ENCODE measurements around the gene GARRE1. TPM values are rescaled to one million over a fixed set of nuclear protein-coding genes. Genes with fewer than 3 reads are reported as not detected.
"Not testable (repeated sequence)": the region's sequence is repeated elsewhere in the genome, so short reads cannot be mapped to it uniquely, and the experiment has no call there.

Gene GARRE1, protein sequence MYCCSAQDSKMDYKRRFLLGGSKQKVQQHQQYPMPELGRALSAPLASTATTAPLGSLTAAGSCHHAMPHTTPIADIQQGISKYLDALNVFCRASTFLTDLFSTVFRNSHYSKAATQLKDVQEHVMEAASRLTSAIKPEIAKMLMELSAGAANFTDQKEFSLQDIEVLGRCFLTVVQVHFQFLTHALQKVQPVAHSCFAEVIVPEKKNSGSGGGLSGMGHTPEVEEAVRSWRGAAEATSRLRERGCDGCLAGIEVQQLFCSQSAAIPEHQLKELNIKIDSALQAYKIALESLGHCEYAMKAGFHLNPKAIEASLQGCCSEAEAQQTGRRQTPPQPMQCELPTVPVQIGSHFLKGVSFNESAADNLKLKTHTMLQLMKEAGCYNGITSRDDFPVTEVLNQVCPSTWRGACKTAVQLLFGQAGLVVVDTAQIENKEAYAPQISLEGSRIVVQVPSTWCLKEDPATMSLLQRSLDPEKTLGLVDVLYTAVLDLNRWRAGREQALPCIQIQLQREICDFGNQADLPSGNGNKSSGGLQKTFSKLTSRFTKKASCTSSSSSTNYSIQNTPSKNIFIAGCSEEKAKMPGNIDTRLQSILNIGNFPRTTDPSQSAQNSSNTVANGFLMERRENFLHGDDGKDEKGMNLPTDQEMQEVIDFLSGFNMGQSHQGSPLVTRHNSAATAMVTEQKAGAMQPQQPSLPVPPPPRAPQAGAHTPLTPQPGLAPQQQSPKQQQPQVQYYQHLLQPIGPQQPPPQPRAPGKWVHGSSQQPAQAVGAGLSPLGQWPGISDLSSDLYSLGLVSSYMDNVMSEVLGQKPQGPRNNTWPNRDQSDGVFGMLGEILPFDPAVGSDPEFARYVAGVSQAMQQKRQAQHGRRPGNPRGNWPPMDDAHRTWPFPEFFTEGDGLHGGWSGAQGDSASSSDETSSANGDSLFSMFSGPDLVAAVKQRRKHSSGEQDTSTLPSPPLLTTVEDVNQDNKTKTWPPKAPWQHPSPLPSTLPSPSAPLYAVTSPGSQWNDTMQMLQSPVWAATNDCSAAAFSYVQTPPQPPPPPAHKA (N-terminal part only)
- 25.4 TPM for polyA plus RNA-seq (ENCODE audit: insufficient read length)

DNA sequence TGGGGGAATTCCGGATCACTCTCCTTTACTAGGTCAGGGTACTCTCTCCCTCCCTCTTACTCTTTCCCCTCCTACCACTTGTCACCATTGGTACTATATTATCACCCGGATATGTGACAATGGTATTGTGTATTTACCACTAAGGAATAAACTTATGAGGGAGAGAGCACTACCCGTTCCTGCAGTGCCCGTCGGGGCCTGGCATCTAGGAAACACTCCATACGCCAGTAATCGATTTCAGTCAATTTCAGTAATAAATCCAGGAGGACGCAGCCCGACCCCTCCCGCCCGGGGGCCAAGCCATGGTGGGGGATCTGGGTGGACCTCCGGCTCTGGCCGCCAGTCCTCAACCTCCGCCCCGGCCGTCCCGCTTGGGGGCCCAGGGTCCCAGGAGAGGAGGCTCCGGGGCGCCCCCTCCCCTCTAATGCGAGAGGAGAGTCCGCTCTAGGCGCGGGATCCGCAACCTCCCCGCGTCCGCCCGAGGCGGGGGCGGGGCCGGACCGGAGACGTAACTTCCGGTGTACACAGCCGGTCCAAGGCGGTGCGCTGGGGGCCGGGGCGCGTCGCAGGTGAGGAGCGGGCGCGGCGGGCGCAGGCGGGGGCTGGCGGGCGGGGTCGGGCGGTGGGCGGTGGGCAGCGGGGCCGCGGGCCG is at the start of gene GARRE1:
GARRE1 (plus strand) TSS at position 509 of the 652 bp plus-strand sequence. CDS start 45,920 bp downstream, outside the sequence.
- peak; percentile 87 for DNase-seq

GRCh38 chr19:34205324-34205723 is 49.0 kb upstream of the GARRE1 start:
- not testable (repeated sequence) for DNase-seq

DNA sequence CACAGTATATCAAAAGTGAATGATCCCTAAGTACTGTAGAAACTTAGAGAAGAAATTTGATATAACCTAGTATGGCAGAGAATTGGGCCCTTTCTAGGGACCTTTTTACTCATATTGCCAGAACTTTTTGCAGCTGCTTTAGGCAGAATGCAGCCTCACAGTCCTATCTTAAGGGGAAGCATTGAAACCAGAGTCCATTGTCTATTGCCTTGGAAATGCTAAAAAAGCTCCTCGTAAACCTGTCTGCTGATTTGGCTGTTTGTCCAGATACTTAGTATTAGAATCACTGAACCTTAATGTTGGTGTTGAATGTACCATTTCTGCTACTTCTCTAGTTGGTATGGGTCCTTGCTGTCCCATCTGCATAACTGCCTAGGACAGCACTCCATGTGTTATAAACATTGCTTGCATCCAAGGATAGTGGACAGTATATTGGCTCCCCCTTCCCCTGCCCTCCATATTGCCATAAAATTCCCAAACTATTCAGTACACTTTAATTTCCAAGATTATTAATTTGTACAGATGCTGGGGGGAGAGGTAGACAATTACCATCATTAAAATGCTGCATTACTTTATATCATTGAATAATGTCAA is 46.0 kb upstream of the GARRE1 start:
- DNase-seq, result no peak

DNA sequence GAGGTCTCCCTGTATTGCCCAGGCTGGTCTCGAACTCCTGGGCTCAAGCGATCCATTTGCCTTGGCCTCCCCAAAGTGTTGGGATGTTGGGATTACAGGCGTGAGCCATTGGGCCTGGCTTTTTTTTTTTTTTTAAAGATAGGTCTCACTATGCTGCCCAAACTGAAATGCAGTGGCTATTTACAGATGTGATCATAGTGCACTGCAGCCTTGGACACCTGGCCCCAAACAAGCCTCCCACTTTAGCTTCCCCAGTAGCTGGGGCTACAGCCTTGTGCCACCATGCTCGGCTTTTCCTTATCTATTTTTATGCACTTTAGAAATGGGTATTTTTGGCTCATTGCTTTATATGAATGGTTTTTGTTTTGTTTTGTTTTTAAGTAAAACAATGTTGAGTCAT is 44.6 kb upstream of the GARRE1 start:
- no peak for DNase-seq

- no peak for DNase-seq
Measured at GRCh38 chr19:34213283-34213682, 41.1 kb upstream of the GARRE1 start.

- DNase-seq, result no peak
Measured at GRCh38 chr19:34214040-34214439, 40.3 kb upstream of the GARRE1 start.

GRCh38 chr19:34215006-34215665 is 39.2 kb upstream of the GARRE1 start:
- DNase-seq, result no peak

DNA sequence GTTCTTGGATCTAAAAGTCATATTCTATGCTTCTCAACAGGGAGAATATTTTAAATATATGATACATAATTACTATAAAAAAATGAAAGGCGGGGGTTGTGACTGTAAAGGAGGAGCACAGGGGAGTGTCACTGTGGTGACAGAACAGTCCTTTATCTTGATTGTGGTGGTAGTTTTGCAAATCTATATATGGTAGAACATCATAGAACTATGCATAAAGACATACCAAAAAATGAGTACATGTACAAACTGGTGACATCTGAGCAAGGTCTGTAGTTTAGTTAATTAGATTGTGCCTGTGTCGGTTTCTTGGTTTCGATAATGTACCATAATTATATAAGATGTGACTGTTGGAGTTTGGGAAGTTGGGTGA is 38.7 kb upstream of the GARRE1 start:
- no peak for DNase-seq

DNA sequence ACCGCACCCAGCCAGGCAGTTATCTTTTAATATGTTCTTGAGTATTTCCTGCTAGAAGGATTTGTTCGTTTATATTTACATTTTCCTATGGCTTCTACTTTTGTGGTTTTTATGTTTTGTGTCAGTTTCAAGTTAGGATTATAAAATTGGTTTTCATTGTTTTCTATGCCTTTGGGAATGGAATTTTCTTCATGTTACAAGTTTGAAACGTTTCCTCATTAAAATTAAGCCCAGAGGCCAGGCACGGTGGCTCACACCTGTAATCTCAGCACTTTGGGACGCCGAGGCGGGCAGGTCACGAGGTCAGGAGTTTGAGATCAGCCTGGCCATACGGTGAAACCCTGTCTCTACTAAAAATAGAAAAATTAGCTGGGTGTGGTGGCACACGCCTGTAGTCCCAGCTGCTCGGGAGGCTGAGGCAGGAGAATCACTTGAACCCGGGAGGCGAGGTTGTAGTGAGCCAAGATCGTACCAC is 37.6 kb upstream of the GARRE1 start:
- DNase-seq, result not testable (repeated sequence)

- no peak for DNase-seq
Measured at GRCh38 chr19:34217952-34218817, 36.2 kb upstream of the GARRE1 start.

DNA sequence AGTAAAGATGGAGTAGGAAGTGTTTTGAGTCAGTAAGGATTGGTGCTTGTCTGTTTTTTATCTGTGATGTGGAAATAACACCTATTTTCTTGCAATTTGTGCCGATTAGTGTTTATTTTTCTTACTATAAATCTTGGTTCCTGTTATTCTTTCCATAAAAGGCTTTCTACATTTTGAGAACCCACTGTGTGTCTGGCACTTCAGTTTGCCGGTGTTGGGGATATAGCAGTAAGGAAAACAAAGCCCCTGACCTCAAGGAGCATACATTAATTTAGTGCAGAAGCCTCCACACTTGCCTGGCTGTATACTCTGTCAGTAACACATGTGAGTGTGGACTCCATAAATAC is 35.6 kb upstream of the GARRE1 start:
- no peak for DNase-seq

- DNase-seq, result peak; percentile 38
Measured at GRCh38 chr19:34220472-34221063, 33.8 kb upstream of the GARRE1 start.

DNA sequence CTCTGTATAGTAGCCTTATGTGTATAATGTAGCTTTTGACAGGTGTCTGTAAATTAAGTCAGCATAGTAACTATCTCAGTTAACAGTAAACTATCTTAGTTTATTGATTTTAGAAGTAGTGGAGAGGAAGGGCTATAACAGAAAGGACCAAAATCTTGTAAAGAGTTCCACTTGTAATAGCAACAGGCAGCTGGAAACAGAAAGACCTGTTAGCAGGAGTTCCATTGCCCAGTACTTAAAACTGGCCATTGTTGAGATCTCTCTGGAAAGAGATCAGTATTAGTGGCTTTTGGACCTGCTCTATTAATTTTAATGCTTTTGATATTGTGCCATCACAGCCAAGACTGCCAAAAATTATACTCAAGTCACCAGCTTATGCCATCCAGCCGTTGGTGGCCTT is 32.0 kb upstream of the GARRE1 start:
- no peak for DNase-seq

DNA sequence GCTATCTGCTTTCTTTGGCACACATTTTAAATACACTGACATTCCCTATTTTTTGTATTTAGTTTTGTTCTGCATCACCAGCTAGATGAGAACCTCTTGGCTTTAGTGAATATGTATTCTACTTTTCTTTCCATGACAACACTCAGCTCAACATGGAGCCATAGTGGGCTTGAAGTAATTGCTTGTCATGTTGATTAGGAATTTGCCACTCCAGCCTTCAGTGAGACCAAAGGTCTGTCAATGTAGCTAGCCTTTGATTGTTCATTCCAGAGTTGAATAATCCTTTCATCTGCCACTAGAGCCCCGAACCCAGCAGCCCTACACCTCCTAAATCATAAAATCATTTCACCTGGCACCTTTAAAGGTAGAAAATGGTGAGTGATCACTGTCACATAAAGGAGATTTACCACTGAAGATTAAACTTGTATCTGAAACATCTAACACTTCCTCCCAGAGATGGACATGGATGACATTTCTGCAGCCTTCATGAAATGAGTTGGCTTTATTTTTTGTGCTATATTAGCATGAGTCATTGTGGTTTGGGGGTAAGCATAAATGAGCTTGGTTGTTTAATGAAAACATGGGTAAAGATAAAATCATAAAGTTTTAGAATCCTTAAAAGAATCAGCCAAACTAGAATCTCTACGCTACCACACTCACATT is 29.2 kb upstream of the GARRE1 start:
- DNase-seq, result no peak

- no peak for DNase-seq
Measured at GRCh38 chr19:34225659-34226015, 28.7 kb upstream of the GARRE1 start.

DNA sequence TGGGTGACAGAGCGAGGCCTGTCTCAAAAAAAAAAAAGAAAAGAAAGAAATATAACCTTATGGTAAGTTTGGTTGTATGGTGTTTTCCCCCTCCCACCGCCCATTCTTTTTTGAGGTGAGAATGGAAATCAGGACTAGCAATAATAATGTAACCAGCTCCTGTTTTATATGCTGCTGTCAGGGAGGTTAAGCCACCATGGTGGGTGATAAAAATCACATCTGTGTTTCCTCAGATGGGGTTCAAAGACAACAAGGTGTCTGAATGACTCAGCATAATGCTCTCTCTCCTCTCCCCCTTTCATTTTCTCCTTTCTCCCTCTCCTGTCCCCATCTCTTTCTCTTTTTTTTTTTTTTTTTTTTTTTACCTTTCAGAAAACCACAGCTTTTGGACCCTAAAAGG is 28.3 kb upstream of the GARRE1 start:
- DNase-seq, result no peak

GRCh38 chr19:34228347-34228746 is 26.0 kb upstream of the GARRE1 start:
- no peak for DNase-seq

DNA sequence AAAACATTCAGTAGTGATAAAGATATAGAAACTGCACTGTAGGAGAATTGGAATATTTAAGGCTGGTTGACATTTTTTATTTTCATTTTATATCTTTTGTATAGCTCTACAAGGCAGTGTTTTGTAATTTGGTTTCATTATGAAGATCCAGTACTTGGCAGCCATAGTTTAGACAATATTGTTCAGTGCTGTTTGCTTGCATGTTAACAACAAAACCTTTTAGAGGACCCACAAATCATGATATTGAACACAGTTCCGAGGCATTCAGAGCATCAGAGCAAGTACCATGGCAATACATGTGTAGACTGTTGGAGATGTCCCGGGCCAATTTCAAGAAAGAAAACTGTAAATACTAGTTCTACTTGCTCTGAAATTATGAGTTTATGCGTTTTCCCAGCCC is 25.6 kb upstream of the GARRE1 start:
- no peak for DNase-seq

DNA sequence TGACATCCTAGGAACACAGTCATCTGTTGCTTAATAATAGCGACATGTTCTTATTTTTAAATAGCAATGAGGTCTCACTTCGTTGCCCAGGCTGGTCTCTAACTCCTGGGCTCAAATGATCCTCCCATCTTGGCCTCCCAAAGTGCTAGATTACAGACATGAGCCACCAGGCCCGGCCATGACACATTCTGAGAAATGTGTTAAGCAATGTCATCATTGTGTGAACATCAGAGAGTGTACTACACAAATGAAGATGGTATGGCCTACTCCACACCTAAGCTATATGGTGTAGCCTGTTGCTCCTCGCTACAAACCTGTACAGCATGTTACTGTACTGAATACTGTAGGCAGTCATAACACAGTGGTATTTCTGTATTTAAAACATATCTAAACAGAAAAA is 24.6 kb upstream of the GARRE1 start:
- DNase-seq, result no peak

- no peak for DNase-seq
Measured at GRCh38 chr19:34230820-34231219, 23.5 kb upstream of the GARRE1 start.

Data from hindlimb muscle (tissue), 1 donor.